GM12891 (cell line): Measurements from ENCODE around the gene YTHDF2.
"Not testable (repeated sequence)": the region's sequence is repeated elsewhere in the genome, so short reads cannot be mapped to it uniquely, and the experiment has no call there.

Experiments used
- DNase-seq: peaks from one replicate; pipeline ENCODE4 v3.0.0; 2011; ENCODE audit warnings: low spot score; ENCODE audit not compliant: insufficient read length
- FAIRE-seq: peaks from 2 replicates; lab custom pipeline; 2011; peaks lifted over from hg19 to GRCh38; lab: Jason Lieb, UNC
- PAX5 ChIP-seq: IDR thresholded peaks from 2 replicates; pipeline ENCODE4 v1.6.1; 2011; ENCODE audit warnings: low read length, moderate library complexity, mild to moderate bottlenecking; ENCODE audit not compliant: insufficient read depth, severe bottlenecking
- POLR2A ChIP-seq: IDR thresholded peaks from 2 replicates; pipeline ENCODE4 v1.6.1; 2011; ENCODE audit warnings: low read depth, low read length, control low read depth
- POLR2AphosphoS5 ChIP-seq: IDR thresholded peaks from 2 replicates; pipeline ENCODE4 v1.6.1; 2011; ENCODE audit warnings: low read depth, low read length, control low read depth
- POU2F2 ChIP-seq: IDR thresholded peaks from 2 replicates; pipeline ENCODE4 v1.6.1; 2011; ENCODE audit warnings: low read depth, mild to moderate bottlenecking, control low read depth, low read length, moderate library complexity
- SPI1 ChIP-seq: IDR thresholded peaks from 2 replicates; pipeline ENCODE4 v1.6.1; 2011; ENCODE audit warnings: low read depth, low read length, control low read depth
- TAF1 ChIP-seq: IDR thresholded peaks from 2 replicates; pipeline ENCODE4 v1.6.1; 2011; ENCODE audit warnings: low read depth, low read length, control low read depth

The YTHDF2 gene

GRCh38 chr1:28759257-28759656 is 22.5 kb downstream of the YTHDF2 start:
- TF ChIP-seq TAF1 = no peak
- TF ChIP-seq POLR2AphosphoS5 = no peak
- TF ChIP-seq SPI1 = no peak
- TF ChIP-seq PAX5 = no peak
- TF ChIP-seq POU2F2 = no peak
- TF ChIP-seq POLR2A = no peak
- no peak for FAIRE-seq
- no peak for DNase-seq

GRCh38 chr1:28761189-28761588 is 24.4 kb downstream of the YTHDF2 start:
- FAIRE-seq = no peak
- DNase-seq = no peak
- TF ChIP-seq POLR2A (no peak), POLR2AphosphoS5 (peak; percentile 21; the same call in 1 of the 2 replicates)

DNA sequence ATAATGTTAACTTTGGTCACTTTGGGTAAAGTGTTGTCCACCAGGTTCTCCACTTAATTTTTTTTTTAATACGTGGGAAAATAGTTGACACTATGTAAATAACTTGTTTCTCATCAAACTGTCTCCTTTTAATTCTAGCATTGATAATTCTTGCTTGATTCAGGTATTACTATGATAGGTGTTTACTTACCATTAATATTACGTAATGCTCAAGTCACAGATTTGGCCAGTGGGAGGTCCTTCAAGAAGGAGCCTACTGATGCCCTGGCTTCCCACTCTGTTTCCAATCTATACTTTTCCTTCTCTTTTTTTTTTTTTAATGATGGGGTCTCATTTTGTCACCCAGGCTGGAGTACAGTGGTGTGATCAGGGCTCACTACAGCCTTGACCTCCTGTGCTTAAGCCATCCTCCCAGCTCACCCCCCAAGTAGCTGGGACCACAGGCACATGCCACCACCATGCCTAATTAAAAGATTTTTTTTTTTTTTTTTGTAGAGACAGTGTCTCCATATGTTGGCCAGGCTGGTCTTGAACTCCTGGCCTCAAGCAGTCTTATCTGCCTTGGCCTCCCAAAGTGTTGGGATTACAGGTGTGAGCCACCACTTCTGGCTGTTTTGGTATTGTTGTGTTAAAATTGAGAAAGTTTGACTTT is 29.9 kb downstream of the YTHDF2 start:
- TF ChIP-seq POU2F2 (no peak), TAF1 (no peak), POLR2A (no peak), PAX5 (no peak), POLR2AphosphoS5 (no peak), SPI1 (no peak)
- FAIRE-seq (no peak), DNase-seq (no peak)

GRCh38 chr1:28770601-28771165 is 33.9 kb downstream of the YTHDF2 start:
- no peak for DNase-seq
- FAIRE-seq = no peak
- TF ChIP-seq PAX5 (no peak), POU2F2 (no peak), SPI1 (no peak), TAF1 (no peak), POLR2AphosphoS5 (no peak), POLR2A (no peak)

- DNase-seq, FAIRE-seq: not testable (repeated sequence)
Measured at GRCh38 chr1:28771921-28772320, 35.2 kb downstream of the YTHDF2 start.

DNA sequence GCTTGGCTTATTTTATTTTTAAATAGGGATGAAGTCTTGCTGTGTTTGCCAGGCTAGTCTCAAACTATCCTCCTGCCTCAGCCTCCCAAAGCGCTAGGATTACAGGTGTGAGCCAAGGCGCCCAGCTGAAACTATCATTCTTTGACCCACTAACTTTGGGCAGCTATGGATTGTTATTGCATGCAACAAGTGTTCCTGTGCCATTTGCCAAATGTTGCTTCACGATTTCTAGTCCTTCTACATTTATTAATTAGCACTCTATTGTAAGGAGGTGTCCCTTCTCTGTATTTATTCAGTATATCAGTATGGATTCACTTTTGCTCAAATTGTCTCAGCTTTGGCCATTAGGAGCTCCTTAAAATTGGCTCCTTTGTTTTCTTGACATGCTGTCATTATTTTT is 36.4 kb downstream of the YTHDF2 start:
- TF ChIP-seq TAF1 = no peak
- no peak for TF ChIP-seq PAX5
- TF ChIP-seq POLR2A = no peak
- no peak for TF ChIP-seq POU2F2
- no peak for TF ChIP-seq POLR2AphosphoS5
- TF ChIP-seq SPI1 = no peak
- FAIRE-seq = no peak

GRCh38 chr1:28775121-28775942 is 38.6 kb downstream of the YTHDF2 start:
- peak; percentile 78 for DNase-seq
- peak; percentile 86 for FAIRE-seq
- TF ChIP-seq POLR2AphosphoS5 (no peak), POLR2A (peak; percentile 55; the same call in 1 of the 2 replicates), SPI1 (no peak), POU2F2 (0 out of 2 replicates have a peak, but pooled peaks have one; percentile 26), PAX5 (no peak), TAF1 (no peak)

More for the DNA sequence above, 36.4 kb downstream of the YTHDF2 start:
- no peak for DNase-seq

DNA sequence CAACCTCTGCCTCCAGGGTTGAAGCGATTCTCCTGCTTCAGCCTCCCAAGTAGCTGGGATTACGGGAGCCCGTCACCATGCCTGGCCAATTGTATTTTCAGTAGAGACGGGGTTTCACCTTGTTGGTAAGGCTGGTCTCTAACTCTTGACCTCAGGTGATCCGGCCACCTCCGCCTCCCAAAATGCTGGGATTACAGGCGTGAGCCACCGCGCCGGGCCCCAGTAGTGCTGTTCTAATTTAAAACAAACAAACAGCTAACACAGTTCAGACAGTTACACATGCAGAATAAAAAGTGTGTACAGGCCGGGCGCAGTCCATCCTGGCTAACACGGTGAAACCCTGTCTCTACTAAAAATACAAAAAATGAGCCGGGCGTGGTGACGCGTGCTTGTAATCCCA is 39.6 kb downstream of the YTHDF2 start:
- DNase-seq (no peak), FAIRE-seq (no peak)
- TF ChIP-seq POLR2AphosphoS5 (no peak), SPI1 (no peak), POLR2A (no peak), TAF1 (no peak), POU2F2 (no peak), PAX5 (no peak)

GRCh38 chr1:28778021-28778420 is 41.3 kb downstream of the YTHDF2 start:
- FAIRE-seq (no peak), DNase-seq (no peak)
- TF ChIP-seq POLR2AphosphoS5 (no peak), TAF1 (no peak), POLR2A (no peak), PAX5 (no peak), SPI1 (no peak), POU2F2 (no peak)
